Activated CD8-positive, alpha-beta memory T cell treated with anti-CD3 and anti-CD28 coated beads, Interleukin-2, amount 50 U/mL, for 4 hours (primary cell): ENCODE results near the gene ACTMAP.
"Not testable (repeated sequence)": the region's sequence is repeated elsewhere in the genome, so short reads cannot be mapped to it uniquely, and the experiment has no call there.

Experiments used
- DNase-seq: peaks from one replicate; pipeline ENCODE4 v3.0.0-alpha.2; 2020

ACTMAP gene

GRCh38 chr19:40742477-40742876, 7.8 kb downstream of the ACTMAP start:
- DNase-seq: no peak

- no peak for DNase-seq
Observed at GRCh38 chr19:40741527-40742390, 8.5 kb downstream of the ACTMAP start.

- no peak for DNase-seq
Observed at GRCh38 chr19:40740747-40741146, 9.5 kb downstream of the ACTMAP start.

- DNase-seq: no peak
Observed at GRCh38 chr19:40739871-40740703, 10.2 kb downstream of the ACTMAP start.

- no peak for DNase-seq
Observed at GRCh38 chr19:40739030-40739839, 11.0 kb downstream of the ACTMAP start.

- DNase-seq: no peak
Observed at GRCh38 chr19:40737102-40737644, 13.1 kb downstream of the ACTMAP start.

- no peak for DNase-seq
Observed at GRCh38 chr19:40736661-40737060, 13.6 kb downstream of the ACTMAP start.

GRCh38 chr19:40735013-40735771, 15.1 kb downstream of the ACTMAP start:
- no peak for DNase-seq

GRCh38 chr19:40733149-40733548, 17.1 kb downstream of the ACTMAP start:
- no peak for DNase-seq

- not testable (repeated sequence) for DNase-seq
Observed at GRCh38 chr19:40732304-40732703, 18.0 kb downstream of the ACTMAP start.

GRCh38 chr19:40730065-40730464, 20.2 kb downstream of the ACTMAP start:
- DNase-seq: not testable (repeated sequence)

- no peak for DNase-seq
Observed at GRCh38 chr19:40726279-40726678, 24.0 kb downstream of the ACTMAP start.

- no peak for DNase-seq
Observed at GRCh38 chr19:40724855-40725254, 25.4 kb downstream of the ACTMAP start.

GRCh38 chr19:40724315-40724714, 26.0 kb downstream of the ACTMAP start:
- DNase-seq: no peak

GRCh38 chr19:40723661-40724254, 26.5 kb downstream of the ACTMAP start:
- DNase-seq: no peak

- DNase-seq: no peak
Observed at GRCh38 chr19:40721936-40722661, 28.2 kb downstream of the ACTMAP start.

GRCh38 chr19:40721140-40721486, 29.2 kb downstream of the ACTMAP start:
- no peak for DNase-seq

GRCh38 chr19:40719414-40719894, 30.8 kb downstream of the ACTMAP start:
- DNase-seq: no peak

- no peak for DNase-seq
Observed at GRCh38 chr19:40718774-40719391, 31.4 kb downstream of the ACTMAP start.
